LNCaP clone FGC (cell line): ENCODE data around the gene BCL2.

Source experiments
- DNase-seq: peaks from one replicate; pipeline ENCODE4 v3.0.0-alpha.2; 2011; ENCODE audit warnings: low read depth
- H3K4me3 ChIP-seq: 2 replicates; pipeline ENCODE4 v1.5.1; 2011; ENCODE audit warnings: mild to moderate bottlenecking, low read depth, low read length, control low read depth
- TF ChIP-seq, protein P1 (sequence below): IDR thresholded peaks from 2 replicates; pipeline ENCODE4 v1.5.1; 2012; ENCODE audit warnings: mild to moderate bottlenecking; ENCODE audit not compliant: control insufficient read depth, insufficient read depth; ENCODE audit errors: extremely low read depth

Gene BCL2

DNA sequence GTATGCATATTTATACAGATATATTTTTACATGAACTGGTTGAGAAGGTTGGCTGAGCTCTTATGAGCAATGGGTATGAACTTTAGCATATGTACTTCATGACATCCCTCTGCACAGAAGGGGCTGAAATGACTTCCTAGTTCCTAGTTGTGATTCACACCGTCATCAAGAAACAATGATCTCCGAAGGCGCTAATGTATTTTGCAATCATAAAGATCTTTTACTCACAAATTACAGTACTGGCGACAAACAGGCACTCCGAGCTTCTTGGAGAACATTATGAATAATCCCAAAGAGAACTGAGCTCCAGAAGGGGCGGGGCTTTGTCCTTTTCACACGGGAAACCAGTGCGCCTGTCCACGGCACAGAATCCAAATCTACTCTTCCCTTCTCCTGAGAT lies 18.1 kb downstream of the BCL2 start:
- TF ChIP-seq, protein P1, sequence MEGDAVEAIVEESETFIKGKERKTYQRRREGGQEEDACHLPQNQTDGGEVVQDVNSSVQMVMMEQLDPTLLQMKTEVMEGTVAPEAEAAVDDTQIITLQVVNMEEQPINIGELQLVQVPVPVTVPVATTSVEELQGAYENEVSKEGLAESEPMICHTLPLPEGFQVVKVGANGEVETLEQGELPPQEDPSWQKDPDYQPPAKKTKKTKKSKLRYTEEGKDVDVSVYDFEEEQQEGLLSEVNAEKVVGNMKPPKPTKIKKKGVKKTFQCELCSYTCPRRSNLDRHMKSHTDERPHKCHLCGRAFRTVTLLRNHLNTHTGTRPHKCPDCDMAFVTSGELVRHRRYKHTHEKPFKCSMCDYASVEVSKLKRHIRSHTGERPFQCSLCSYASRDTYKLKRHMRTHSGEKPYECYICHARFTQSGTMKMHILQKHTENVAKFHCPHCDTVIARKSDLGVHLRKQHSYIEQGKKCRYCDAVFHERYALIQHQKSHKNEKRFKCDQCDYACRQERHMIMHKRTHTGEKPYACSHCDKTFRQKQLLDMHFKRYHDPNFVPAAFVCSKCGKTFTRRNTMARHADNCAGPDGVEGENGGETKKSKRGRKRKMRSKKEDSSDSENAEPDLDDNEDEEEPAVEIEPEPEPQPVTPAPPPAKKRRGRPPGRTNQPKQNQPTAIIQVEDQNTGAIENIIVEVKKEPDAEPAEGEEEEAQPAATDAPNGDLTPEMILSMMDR, result no peak
- no peak for DNase-seq
- no peak overlapping the region for H3K4me3 ChIP-seq

DNA sequence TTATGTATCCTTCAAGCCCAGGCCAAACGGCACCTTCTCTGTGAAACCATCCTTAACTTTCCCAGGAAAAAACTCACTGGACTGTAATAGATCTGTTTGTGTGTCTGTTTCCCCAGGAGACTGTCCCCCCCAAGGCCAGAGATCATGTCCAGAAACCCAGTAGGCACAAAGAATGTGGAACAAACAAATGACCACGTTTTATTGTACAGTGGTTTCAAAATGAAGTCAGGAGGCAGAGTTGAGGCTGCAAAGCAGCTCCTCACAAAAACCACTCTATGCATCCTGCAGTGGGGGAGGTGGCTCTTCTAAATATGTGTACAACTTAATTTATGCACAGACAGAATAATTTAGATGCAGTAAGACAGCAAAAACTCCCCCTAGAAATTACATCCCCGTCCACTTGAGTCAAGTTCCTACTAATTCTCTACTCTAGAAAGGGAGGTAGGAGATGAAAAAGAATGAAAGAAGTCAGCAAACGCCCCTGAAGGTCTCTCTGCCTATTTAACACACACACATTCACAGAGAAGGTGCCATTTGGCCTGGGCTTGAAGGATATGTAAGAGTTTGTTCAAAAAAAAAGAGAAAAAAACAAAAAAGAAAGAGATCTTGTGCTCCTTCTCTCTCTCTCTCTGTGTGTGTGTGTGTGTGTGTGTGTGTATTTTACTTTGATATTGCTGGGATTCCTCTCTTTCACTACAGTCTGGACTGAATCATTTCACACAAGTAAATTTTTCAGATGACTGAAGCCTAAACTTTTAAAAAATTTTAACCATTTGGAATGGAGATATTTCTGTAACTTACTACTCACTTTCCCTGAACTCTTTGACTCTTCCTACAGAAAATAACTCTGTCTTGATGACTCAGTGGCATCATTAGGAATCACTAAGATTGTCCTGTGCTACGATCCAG lies 19.5 kb downstream of the BCL2 start:
- H3K4me3 ChIP-seq, result no peak overlapping the region
- no peak for DNase-seq
- TF ChIP-seq, protein P1, result no peak

DNA sequence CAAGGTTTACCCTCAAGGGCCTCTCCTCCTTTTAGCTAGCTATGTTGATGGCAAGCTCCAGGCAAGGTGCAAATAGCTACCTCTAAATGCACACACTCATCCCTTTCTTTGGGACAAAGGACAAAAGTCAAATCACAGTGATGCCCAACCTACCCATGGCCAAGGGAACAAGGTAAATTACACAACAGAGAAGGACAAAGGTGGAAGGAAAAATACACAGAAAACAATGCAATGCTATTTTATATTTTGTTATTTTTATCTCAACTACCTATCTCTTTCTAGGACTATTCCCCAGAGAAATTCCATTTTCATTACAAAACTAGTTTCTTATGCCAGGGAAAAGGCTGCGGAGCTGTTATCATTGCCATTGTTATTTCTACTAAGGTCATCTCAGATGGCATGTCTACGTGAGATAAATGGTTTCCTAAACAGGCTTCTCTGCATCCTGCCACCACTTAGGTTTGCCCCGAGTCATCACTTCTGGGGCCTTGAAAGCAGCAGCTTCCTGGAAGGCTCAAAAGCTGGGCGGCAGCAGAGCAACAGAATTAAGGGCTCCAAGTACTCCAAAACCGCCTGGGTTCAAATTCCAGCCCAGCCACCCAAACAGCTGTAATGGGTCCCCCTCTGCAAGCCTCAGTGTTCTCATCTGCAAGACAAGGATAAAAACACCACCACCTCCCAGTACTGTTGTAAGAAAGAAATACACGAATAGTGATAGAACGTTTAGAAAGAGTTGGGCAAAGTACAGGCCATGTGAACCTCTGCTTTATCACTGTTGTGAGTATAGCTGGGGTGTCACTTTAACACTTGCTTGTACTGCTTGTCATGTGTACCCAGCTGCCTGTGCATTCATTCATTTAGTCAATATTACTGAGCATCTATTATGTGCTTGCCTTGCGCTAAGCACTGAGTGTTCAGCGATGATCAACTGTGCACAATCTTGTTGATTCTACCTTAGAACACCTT lies 20.9 kb downstream of the BCL2 start:
- DNase-seq, result no peak
- TF ChIP-seq, protein P1, result no peak
- H3K4me3 ChIP-seq, result no peak overlapping the region

DNA sequence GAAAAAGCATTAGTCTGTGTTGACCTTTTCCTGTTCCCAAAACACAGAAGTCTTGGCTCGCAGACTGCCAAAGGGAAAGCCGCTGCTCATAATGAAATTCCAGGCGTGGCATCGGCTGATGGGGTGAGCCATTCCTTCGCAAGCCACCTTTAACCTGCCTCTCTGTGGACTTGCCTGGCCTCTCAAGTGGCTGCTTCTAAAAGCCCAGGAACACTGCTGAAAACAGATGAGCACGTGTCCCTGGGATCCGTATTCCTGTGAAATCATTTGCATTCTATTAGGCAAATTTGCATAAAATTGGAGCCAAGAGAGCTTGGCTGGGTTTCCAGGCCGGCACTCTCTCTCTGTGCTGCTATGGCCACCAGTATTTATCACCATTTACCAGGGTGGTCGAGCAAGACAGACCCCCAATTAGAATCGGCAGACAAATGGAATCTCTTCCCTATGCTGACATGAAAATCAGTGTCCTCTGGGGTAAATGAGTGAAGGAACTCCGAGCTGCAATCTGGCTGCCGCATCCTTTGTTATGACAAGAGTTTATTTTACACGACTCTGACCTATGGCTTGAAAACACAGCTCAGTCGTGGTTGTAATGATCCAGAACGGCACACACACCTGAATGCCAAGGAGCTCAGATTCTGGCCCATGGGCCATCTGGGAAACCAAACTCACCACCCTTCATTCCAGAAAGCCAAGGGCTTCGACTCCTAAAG lies 21.7 kb downstream of the BCL2 start:
- H3K4me3 ChIP-seq, result no peak overlapping the region
- DNase-seq, result no peak
- TF ChIP-seq, protein P1, result no peak

DNA sequence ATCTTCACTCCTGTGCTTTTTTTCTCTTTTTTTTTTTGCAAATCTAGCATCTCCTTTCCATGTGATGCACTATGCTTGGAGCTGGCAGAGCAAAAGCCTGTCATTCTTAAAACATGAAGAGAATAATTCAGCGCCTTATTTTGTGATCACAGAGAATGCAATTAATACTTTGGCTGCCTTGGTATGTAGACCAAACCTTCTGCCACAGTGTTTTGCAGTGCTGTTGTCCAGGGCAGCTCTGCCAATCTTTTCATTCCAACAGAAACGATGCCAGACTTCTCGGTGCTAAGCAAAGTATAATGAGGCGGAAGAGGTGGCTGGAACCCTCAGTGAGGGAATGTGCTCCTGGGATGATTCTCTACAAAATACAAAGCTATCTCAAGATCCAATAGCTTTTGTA lies 25.6 kb downstream of the BCL2 start:
- DNase-seq, result no peak
- TF ChIP-seq, protein P1, result no peak
- no peak overlapping the region for H3K4me3 ChIP-seq

DNA sequence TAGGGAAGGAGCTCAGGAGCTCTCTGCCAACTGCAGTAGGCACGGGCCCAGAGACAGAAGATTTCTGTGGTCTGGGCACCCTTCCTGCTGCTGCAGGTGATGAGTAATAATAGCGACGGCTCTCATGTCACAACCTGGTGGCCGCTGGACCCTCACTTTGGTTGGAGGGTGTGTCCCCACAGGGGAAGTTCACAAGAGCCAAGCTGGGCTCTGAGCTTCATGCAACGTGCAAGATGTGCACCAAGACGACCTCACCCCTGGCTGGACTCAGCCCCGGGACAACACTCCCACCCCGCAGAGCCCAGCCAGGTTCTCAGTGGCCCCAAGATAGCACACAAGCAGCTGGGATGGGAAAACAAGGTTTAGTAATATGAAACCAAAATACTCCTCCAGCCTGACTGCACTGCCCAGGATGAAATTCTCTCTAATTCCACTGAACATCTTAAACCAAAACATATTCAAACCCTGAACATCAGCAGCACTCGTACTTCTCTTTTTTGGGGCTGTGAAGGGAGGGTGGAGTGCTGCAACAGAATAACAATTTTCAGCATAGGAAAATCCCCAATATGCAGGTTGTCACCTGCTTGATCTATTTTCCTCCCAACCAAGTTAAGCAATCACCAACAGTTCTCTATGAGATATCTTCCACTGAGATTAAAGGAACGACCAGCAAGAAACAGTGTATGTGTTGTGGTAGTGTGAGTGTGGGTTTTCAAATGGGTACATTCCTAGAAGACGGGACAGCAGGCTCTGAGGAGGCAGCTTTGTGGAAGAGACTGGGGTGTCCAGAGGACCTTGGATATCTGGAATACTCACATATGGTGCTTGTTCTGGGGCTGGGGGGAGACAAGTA lies 26.5 kb downstream of the BCL2 start:
- no peak for DNase-seq
- no peak overlapping the region for H3K4me3 ChIP-seq
- TF ChIP-seq, protein P1, result no peak
